GM19438 (cell line): ENCODE results near the gene NTRK3.
"Not testable (repeated sequence)": the region's sequence is repeated elsewhere in the genome, so short reads cannot be mapped to it uniquely, and the experiment has no call there.

Experiments
- ATAC-seq: cut with Tn5 transposase; IDR thresholded peaks from one replicate; pipeline ENCODE4 v1.9.1; 2021; ENCODE audit warnings: low read depth; ENCODE audit not compliant: unreplicated experiment

The NTRK3 gene

DNA sequence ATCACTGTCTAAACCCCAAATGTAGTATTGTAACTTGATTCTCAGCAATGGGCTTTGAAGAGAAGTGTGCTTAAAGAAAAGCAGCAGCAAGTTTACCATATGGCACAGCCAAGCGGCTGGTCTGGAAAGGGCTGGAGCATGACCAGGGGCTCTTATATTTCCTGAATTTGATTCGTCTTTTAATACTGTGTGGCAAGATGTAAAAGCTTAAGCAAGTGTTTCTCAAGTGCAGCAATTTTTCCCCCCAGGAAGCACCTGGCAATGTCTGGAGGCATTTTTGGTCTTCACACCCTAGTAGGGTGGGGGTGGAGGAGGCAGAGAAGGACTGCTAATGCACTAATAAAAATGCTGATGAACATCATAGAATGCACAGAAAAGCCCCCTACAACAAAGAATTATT, 397.9 kb downstream of the NTRK3 start:
- ATAC-seq: no peak

DNA sequence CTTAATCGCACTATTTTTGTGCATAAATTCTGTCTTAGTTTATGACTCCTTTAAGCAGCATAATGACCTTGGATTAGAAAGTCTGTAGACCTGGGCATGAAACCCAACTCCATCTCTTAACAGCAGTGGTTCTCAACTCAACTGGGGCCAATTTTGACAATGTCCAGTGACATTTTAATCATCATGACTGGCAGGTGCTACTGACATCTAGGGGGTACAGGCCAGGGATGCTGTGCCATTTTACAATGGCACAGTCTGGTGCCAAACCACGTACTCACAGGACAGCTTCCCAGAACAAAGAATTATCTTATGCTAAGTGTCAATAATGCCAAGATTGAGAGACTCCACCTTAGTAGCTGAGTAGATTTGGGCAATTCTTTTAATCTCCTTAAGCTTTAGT, 405.0 kb downstream of the NTRK3 start:
- no peak for ATAC-seq

DNA sequence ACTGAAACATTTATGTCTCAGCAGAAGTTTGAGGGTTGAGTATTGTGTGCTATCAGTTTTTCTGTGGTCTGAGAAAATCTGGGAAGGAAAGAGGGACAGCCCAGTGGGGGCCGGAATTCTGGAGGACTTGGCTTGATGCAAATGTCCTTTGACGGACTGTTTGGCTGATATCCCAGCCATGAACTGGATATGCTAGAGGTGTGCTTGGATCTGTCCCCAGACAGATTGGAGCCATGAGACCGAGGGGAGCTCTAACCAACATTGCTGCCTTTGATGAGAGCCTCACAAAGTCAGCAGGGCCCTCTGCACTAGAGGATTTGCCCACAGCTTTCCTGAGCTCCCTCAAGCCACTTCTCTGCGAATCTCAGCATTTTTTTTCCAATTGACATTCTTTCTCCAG, 405.6 kb downstream of the NTRK3 start:
- ATAC-seq: no peak

DNA sequence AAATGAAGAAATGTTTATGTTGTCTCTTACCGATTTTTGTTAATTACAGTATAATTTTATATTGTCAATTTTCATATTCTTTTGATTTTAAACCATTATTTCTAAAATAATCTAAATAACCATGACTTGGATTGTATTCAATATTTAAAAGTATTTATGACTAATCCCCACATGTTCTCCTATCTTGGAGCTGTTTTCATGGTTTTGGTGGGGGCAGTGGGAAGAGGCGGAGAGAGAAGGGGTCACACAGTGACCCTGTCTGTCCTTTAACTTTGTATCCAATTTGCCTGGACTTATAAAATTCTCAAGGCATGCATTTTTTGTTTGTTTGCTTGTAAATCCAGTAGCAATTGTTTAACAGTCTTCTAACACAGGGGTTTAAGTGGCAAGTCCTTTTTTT, 407.4 kb downstream of the NTRK3 start:
- no peak for ATAC-seq

DNA sequence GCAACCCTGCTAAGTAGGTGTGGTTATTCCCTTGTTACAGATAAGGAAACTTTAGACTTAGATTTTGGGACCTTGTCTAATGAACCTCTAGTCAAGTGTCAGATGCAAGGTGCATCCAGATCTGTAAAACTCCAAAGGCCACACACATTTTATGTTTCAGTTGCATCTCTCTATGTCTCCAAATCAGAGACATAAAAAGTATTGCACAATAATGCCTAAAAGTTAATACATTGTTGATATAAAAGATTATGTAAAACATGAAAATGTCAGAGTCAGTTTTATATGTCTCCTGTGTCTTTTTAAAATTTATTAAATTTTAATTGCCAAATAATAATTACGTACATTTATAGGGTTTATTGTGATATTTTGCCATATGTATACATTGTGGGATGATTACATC, 408.5 kb downstream of the NTRK3 start:
- ATAC-seq: no peak

DNA sequence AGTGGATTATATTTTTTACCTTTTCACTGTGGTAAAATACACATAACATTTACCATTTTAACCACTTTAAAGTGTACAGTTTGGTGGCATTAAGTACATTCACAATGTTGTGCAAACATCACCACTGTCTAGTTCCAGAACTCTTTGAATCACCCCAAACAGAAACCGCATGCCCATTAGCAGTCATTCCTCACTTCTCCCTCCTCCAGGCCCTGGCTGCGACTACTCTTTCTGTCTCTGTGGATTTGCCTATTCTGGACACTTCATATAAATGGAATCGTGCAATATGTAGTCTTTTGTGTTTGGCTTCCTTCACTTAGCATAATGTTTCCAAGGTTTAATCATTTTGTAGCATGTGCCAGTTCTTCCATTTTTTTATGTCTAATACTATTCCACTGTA, 409.8 kb downstream of the NTRK3 start:
- no peak for ATAC-seq

DNA sequence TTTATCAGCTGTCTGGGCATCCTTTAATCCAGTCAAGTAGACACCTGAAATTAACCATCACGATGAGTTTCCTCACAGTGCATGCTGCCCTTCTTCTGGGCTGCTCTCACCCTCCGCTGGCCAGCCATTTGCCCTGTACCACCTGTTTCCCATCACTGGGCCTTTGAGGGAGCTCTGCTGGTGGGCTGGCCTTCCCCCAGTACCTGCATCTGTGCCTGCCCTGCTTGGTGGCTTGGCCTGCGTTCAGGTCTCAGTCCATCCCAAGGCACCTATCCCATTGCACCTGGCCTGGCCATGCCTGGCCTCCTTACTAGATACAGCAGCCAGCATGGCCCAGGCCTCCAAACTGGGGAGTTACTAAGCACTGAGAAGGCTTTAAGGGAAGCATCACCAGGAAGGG, 413.2 kb downstream of the NTRK3 start:
- no peak for ATAC-seq

DNA sequence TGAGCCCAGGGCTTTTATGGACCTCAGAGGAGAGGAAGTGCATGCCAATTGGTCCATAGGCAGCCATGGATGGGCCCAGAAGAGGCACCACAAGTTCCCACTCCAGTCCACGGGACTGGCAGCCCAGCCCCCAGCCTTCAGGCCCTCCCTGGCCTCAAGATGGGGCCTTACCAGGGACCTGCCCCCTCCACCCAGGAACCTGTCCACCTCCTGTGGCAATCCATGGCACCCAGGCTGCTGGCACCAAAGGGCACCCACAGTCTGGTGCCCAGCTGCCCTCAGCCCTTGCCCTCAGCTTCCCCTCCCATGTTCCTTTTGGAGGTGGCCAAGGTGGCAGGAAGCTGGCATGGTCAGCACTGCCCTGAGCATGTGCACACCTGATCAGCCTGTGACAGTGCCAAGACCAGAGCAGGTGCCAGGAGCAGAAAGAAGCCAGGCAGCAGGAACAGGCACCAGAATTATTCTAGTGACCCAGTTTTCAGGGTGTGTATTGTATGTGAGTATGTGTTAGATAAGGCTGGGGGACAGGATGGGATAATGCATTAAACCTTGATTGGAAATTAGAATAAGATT, 415.0 kb downstream of the NTRK3 start:
- no peak for ATAC-seq

DNA sequence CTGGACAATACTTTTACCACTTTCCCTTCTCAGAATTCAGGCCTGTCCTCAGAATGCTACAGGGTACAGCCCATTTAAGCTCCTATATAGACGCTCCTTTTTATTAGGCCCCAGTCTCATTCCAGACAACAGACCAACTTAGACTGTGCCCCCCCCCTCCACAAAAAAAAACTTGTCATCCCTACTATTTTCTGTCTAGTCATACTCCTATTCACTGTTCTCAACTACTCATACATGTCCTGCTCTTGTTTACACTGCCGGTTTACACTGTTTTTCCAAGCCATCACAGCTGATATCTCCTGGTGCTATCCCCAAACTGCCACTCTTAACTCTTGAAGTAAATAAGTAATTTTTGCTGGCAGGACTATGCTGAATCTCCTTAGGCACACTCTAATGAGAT, 420.7 kb downstream of the NTRK3 start:
- ATAC-seq: not testable (repeated sequence)

DNA sequence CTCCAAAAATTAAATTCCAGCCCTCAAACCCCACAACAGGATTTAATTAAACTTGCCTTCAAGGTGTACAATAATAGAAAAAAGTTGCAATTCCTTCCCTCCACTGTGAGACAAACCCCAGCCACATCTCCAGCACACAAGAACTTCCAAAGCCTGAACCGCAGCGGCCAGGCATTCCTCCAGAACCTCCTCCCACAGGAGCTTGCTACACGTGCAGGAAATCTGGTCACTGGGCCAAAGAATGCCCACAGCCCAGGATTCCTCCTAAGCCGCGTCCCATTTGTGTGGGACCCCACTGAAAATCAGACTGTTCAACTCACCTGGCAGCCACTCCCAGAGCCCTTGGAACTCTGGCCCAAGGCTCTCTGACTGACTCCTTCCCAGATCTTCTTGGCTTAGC, 423.2 kb downstream of the NTRK3 start:
- ATAC-seq: not testable (repeated sequence)

DNA sequence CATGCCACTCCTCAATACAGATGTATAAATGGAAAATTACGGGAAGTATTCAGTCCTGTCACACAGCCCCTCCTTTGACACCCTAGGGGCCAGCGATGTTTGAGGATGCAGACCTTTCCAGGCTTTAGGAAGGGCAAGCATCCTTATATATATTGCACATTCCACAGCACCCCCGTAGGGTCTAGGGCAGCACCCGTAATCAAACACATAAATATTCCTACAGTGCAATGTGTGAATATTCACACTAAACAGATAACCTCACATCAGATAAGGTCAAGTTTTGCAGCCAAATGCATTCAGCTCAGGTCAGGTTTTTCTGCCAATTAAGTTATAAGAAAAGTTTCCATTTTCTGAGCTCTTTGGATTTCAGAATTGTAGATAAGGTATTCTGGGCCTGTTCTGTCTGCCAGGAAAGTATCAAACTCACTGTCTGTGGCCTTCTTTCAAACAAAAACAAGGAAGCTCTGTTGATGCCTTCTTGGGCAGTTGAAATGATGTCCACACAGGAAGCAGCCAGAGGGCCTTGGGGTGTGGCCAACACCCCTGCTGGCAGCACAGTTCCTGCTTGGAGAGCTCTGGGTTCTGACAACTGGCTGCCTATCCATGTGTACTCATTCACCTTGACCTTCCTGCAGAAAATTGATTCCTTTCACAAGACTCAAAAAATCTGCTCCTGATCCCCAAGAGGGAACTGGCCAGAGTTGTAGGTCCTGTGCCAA, 427.0 kb downstream of the NTRK3 start:
- ATAC-seq: no peak

DNA sequence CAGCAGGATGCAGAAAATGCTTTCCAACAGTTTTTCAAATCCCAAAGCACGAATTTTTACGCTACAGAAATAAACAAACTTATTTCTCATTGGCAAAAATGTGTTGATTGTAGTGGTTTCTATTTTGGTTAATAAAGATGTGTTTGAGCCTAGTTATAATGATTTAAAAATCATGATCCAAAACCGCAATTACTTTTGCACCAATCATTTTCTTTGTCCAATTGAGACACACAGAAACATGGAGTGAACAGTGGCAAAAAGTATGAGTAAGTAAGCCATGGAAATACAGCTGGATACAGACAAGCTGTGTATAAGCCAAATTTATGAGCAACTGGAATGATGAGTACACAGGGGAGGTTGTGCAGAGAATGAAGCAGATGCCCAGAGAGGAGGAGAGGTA, 427.9 kb downstream of the NTRK3 start:
- ATAC-seq: no peak

DNA sequence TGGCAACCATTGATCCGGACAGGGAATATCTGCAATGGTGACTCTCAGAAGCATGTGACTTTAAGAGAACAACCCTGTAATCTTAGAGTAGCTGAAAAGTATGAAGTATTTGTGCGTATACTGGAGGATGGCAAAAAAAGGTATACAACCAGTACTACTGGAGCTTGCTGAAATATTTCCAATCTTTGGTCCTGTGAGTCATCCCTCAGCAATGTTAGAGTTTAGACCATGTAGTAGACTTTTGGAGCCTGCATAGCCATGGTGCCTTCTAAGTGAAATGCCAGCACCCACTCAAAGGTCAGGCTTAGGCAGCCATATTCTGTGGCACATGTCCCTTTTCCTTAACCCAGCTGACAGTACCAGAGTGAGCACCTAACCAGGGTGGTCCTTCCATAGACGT, 429.4 kb downstream of the NTRK3 start:
- no peak for ATAC-seq

DNA sequence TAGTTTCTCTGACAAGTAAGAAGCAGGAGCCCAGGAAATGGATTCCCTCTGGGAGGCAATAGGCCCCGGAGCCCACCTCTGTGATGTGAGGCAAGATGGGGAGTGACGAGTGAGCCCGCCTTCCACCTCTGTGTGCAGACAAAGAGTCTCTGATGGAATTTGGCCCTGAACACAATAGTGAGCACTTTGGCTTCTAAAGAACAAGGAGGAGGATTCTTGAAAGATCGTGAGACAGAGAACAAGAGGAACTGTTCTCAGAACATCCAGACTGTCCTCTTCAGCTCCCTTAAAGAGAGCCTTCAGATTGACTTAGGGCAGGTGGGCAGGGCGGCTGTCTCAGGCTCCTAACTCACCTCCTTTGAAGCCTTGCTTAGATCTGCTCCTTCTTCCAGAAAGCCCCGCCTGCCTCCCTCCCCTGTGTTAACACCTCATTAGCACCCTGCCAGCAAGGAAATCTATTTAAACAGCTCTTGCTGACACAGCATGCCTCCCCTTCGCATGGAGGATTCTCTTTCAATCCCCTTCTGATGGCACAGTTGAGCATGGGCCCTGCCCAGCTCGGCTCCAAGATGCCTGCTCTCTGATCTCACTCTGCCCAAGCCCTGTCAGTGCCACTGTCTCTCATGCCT, 430.3 kb downstream of the NTRK3 start:
- ATAC-seq: no peak

DNA sequence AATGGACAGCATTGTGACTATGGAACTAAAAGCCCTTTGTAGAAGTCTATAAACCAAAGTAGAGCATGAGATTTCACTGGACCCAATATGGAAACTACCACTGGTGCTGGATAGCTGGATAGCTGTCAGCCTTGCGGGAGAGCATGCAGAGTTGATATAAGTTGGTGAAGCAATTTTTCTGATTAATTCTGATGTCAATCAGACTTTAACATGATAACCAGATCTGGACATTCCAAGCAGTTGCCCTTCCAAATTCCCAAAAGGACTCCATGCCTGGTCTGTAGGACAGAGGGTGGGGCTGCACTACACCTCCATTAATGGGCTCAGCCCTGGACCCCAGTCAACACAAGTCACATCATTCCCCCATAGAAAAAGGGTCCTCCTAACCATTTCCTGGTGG, 437.8 kb downstream of the NTRK3 start:
- ATAC-seq: no peak

DNA sequence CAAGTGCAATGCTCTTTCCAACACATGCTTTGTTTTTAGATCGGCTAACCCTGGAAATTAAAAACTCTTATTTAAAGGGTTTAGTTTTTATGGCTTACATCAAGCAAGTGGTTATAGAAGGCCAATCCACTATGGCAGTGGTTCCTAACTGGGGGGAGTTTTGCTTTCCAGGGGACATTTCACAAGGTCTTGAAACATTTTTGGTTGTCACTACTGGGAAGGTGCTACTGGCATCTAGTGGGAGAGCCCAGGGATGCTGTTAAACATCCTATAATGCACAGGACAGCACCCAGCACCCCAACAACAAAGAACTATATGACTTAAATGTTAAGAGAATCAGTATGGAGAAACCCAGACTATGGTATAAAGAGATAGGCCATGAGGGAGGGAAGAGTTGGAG, 439.0 kb downstream of the NTRK3 start:
- no peak for ATAC-seq

DNA sequence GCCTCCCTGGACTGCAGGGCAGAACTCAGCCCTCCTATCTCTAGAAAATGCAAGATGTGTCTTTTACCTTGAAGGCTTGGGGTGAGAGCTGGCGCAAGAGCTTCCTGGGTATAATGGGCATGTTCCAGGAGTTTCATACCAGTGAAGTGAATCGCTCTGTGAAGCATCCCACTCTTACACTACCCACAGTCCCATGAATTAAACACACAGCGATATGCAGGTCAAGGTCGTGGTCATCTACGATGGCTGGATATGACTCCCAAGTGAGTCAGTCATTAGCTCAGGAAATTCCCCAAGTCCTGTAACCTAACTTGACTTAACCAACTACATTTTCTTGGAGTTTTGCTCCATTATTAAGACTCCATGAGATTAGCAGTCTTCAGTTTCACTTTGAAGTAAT, 439.7 kb downstream of the NTRK3 start:
- no peak for ATAC-seq

DNA sequence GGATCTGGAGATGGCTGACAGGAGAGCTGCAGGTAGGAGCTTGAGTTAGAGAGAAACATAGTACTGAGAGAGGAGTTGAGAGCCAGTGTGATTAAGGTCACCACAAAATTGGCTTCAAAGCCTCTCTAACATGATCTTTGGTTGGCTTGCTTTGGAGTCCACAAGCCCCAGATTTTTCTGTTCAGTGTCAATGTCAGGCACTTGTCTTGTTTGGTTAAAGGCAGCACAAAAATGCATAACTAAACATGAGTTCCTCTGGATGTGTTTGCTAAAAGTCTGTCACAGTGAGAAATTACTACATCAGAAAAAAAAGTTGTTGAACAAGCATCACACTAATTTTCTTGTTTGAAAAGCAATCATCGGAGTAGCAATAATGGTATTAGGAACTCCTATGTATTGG, 440.5 kb downstream of the NTRK3 start:
- no peak for ATAC-seq
